ENCODE measurements around the gene COL9A3.

COL9A3 gene

GRCh38 chr20:62808211-62808865, 8.5 kb upstream of the COL9A3 start:
- in situ Hi-C loops (cut with MboI; ENCODE audit: low sequenced_read_pairs), result no loop called here

DNA sequence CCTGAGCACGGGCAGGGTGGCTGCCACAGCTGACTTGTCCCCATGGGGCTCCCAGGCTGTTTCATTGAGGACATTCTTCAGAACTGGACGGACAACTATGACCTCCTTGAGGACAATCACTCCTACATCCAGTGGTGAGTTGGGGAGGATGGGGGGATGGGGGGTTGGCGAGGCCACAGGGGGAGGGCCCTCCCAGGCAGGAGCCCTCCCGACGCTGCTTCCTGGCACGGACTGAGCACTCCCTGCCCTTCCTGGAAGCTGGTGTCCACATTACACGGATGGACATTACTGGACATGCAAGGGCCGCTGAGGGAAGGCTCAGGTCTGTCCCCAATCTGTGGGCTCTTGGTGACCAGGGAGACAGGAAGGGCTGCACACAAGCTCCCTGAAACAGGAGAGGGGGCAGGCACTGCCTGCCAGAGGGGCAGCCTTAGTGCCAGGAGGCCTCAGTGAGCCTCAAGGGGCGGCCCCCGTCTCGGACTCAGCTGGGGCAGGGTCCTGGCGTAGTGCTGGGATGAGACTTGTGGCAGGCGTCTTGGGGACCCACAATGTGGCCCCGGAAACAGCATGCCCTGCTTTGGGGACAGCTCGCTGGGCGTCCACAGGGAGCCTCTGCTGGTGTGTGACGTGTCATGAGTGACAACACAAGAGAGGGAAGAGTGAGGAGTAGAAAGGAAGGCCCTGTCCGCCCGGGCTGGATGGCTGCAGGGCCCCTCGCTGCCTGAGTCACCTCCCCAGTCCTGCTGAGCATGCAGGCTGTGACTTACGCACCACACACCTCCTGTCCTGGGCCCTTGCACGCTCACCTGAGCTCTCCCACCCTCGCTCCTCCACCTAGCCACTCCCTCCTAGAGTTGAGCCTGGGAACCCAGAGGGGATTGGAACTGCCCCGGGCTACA, 7.1 kb upstream of the COL9A3 start:
- in situ Hi-C loops (cut with MboI; ENCODE audit: low sequenced_read_pairs), result no loop called here

GRCh38 chr20:62811320-62811719, 5.5 kb upstream of the COL9A3 start:
- in situ Hi-C loops (cut with MboI; ENCODE audit: low sequenced_read_pairs), result no loop called here

GRCh38 chr20:62811720-62812119, 5.1 kb upstream of the COL9A3 start:
- in situ Hi-C loops (cut with MboI; ENCODE audit: low sequenced_read_pairs), result no loop called here

DNA sequence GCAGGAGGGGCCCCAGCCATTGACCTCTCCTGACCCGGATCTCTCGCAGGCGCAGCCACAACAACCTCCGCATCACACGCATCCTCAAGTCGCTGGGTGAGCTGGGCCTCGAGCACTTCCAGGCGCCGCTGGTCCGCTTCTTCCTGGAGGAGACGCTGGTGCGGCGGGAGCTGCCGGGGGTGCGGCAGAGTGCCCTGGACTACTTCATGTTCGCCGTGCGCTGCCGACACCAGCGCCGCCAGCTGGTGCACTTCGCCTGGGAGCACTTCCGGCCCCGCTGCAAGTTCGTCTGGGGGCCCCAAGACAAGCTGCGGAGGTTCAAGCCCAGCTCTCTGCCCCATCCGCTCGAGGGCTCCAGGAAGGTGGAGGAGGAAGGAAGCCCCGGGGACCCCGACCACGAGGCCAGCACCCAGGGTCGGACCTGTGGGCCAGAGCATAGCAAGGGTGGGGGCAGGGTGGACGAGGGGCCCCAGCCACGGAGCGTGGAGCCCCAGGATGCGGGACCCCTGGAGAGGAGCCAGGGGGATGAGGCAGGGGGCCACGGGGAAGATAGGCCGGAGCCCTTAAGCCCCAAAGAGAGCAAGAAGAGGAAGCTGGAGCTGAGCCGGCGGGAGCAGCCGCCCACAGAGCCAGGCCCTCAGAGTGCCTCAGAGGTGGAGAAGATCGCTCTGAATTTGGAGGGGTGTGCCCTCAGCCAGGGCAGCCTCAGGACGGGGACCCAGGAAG, 4.5 kb upstream of the COL9A3 start:
- in situ Hi-C loops (cut with MboI; ENCODE audit: low sequenced_read_pairs), result no loop called here

GRCh38 chr20:62812907-62813200, 4.0 kb upstream of the COL9A3 start:
- in situ Hi-C loops (cut with MboI; ENCODE audit: low sequenced_read_pairs), result no loop called here

- in situ Hi-C loops (cut with MboI; ENCODE audit: low sequenced_read_pairs), result no loop called here
Measured at GRCh38 chr20:62813588-62813987, 3.3 kb upstream of the COL9A3 start.

GRCh38 chr20:62814060-62814708, 2.7 kb upstream of the COL9A3 start:
- in situ Hi-C loops (cut with MboI; ENCODE audit: low sequenced_read_pairs), result no loop called here

DNA sequence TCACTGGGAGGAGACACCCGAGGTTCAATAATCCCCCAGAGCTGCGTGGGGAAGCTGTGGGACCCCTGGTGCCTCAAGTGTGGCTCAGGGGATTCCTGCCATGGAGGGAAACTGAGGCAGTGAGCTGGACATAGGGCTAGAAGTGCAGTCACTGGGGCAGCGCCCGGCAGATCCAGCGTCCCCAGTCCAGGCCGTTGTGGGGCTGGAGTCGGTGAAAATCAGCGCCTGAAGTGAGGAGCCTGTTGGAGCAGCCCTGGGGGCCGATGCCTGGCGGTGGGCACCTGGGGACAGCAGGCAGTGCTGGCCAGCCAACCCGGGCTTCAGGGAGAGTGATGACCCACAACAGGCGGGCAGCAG, 2.2 kb upstream of the COL9A3 start:
- in situ Hi-C loops (cut with MboI; ENCODE audit: low sequenced_read_pairs), result no loop called here

DNA sequence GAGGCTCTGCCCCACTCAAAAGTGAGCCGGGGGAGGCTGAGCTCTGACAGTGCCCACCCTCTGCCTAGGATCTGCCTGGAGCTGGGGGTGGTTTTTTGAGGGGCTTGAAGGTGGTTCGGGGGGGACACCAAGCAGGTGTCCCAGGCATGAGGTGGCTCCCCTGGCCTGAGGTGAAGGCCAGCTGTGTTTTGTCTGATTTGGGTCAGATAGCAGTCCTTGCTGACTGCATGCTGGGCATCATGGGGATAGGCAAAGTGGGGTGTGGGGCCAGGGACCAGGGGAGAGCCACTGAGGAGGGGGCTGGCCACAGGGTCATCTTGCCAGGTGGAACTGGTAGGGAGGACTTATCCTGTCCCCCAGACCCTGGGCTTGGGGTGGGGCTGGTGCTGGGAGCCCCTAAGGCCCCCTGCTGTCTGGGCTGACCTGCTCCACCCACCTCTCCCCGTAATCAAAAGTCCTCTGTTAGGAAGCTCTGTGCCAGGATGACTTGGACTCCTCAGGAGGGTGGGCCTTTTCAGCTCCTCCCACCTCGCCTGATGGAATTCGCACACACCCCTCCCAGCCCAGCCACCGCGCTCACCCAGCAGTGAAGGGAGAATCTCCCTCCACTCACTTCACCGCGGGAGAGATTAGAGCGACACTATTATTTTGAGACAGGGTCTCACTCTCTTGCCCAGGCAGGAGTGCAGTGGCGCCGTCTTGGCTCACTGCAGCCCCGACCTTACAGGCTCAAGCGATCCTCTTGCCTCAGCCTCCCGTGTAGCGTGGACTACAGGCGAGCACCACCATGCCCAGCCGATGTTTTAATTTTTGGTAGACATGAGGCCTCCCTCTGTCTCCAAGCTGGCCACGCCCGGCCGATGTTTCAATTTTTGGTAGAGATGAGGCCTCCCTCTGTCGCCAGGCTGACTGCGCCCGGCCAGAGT, 1.5 kb upstream of the COL9A3 start:
- in situ Hi-C loops (cut with MboI; ENCODE audit: low sequenced_read_pairs), result no loop called here

DNA sequence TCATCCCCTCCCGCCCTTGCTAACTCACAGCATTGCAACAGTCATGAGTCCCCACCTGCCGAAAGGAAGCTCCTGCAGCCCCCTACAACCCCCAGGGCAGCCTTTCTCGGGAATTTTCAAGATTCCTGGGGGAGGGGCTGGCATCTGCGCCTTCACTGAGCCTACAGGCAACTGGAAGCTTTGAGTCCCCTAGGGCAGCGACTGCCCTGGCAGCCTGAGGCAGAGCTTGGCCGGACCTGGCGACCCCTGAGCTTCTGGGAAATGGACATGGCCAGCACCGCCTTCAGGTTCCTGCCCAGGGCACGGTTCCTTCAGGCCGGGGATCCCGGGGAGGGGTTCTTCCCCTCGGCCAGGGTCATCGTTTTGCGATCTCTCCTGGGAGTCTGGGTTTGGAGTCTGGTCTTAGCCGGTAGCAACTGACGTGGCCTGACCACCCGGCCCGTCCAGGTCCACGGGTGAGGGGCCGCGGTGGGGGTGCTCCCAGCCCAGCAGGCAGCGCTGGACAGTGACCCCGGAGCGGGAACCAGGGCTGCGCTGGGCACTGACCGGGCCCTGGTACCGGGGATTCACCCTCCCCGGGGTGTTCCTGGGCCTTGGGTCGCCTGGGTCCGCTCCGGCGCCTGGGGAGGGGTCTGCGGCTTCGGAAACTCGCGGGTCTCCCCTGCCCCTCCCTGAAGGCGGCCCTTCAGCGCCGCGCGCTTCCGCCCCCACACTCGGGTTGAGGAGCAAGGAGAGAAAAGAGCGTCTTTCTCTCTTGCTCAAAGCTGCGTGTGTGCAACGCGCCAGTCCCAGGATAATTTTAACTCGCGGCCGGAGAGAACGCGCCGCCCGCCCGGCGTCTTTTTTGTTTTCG, 593 bp upstream of the COL9A3 start:
- in situ Hi-C loops (cut with MboI; ENCODE audit: low sequenced_read_pairs), result no loop called here

DNA sequence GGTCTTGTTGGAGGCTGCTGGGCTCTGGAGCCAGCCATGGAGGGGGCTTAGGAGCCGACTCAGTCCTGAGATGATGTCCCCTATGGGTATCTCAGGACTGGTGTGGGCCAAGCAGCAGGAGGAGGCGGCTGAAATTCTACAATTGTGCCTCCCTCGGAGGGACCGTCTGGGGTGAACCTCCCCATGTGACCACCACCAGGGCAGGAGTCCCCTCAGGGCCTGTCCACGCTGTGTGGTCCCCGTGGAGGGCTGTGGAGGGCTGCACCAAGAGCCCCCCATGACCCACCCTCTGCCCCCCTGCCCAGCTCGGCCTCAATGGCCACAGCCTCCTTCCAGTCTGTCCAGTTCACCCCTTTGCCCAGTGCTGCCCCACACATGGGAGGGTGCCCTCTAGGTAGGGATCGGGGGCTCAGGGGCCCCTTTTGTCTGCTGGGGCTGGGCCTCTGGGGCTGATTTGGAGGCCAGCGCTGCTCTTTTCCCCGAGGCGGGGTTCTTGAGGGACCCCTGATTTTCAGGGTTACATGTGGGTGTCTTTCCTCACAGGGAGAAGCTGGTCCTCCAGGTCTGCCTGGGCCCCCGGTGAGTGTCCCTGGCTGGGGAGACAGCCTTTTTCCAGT, 1.2 kb downstream of the COL9A3 start:
- in situ Hi-C loops (cut with MboI; ENCODE audit: low sequenced_read_pairs), result no loop called here

DNA sequence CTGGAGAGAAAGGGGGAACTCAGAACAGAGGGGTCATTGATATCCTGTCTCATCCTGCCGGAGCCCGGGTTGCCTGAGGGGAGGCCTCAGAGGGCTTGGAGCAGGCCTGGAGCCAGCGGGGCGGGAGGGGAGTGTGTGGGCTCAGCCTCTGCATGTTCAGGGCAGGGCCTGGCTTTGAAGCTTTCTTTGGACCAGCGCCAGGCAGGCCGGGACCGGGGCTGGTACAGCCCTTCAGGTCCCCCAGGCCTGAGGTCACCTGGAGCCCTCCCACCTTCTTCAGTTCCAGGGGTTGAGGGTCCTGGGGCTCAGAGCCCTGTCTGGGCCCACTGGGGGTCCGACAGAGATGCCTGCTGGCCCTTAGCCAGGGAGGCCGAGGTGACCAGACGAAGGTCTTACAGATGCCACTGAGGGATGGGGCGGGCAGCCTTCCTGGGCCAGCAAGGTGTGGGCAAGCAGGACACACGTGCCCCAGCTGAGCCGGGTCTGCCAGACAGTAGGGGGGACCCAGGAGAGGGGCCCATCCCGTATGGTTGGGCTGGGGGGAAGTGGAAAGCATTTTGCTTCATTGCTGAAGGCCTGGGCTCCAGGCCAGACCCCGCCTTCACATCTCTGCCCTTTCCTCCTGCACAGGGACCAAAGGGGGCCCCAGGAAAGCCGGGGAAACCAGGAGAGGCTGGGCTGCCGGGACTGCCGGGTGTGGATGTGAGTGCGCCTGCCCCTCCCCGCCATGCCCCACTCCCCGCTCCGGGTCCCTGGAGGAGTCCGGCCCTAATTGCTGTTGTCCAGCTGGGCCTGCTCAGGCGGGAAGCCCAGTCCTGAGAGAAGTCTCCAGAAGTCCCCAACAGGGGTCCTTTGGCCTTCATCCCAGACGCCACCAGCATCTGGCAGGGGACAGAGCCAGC, 2.0 kb downstream of the COL9A3 start:
- in situ Hi-C loops (cut with MboI; ENCODE audit: low sequenced_read_pairs), result no loop called here

GRCh38 chr20:62819494-62820174, 2.8 kb downstream of the COL9A3 start:
- in situ Hi-C loops (cut with MboI; ENCODE audit: low sequenced_read_pairs), result no loop called here

- in situ Hi-C loops (cut with MboI; ENCODE audit: low sequenced_read_pairs), result no loop called here
Measured at GRCh38 chr20:62820208-62820961, 3.5 kb downstream of the COL9A3 start.

DNA sequence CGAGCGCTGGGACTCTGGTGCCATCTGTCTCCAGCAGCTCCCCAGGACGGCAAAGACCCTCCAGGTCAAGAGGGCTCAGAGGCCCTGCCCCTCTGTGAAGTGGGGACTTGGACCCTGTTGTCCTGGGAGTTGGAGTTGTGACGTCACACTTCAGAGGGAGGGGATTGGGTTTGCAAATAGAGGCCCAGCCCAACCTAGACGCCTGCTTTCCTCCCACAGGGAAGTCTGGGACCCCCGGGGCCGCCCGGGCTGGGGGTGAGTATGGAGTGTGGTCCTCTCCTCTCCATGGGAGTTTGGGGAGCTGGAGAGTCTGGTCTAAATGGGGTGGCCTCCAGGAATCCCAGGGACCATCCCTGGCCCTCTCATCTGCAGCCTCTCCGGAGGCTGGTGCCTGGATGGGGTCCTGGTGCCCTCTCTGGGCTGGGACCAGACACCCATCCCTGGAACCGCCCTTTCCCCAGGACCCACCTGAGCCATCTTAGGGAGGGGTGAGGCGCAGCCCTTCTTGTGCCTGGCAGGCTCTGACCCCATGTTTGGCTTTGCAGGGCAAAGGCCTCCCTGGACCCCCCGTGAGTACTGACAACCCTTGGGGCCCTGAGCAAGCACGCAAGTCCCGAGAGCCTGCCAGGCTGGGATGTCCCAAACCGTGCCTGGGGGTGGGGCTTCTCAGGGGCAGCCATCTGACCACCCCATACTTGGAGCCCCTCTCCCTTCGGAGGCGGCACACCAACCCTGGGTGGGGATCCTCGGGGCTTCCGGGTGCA, 4.3 kb downstream of the COL9A3 start:
- in situ Hi-C loops (cut with MboI; ENCODE audit: low sequenced_read_pairs), result no loop called here

Measured in HL-60/S4 treated with phorbol 12-myristate 13-acetate at 8.2 ng/mL for 4 days and 3 days (cell line).